GM23248 (cell line): Measurements from ENCODE around the gene KRTAP10-9. TPM values are rescaled to one million over a fixed set of nuclear protein-coding genes. Genes with fewer than 3 reads are reported as not detected.

Experiments
- DNase-seq: peaks from one replicate; pipeline ENCODE4 v3.0.0-alpha.2; 2015
- H2AFZ ChIP-seq: fragments of 200-600 bp; sonication (generic); 2 replicates; pipeline ENCODE4 v1.6.1; 2016; ENCODE audit warnings: antibody characterized with exemption
- H3F3A ChIP-seq: fragments of 200-600 bp; sonication (generic); 2 replicates; pipeline ENCODE4 v1.6.1; 2016; ENCODE audit warnings: mild to moderate bottlenecking, antibody characterized with exemption, mixed run types; ENCODE audit not compliant: insufficient read depth
- H3K27ac ChIP-seq: fragments of 200-600 bp; sonication (generic); 2 replicates; pipeline ENCODE4 v1.5.1; 2016; ENCODE audit warnings: mild to moderate bottlenecking
- H3K27me3 ChIP-seq: fragments of 200-600 bp; sonication (generic); replicated peaks from 2 replicates; pipeline ENCODE4 v1.6.1; 2016; ENCODE audit warnings: mild to moderate bottlenecking; ENCODE audit not compliant: insufficient read depth
- H3K36me3 ChIP-seq: fragments of 200-600 bp; sonication (generic); 2 replicates; pipeline ENCODE4 v1.6.1; 2016; ENCODE audit warnings: low read depth, mild to moderate bottlenecking
- H3K4me1 ChIP-seq: fragments of 200-600 bp; sonication (generic); 2 replicates; pipeline ENCODE4 v1.6.1; 2016; ENCODE audit warnings: mild to moderate bottlenecking; ENCODE audit not compliant: insufficient read depth
- H3K4me2 ChIP-seq: fragments of 200-600 bp; sonication (generic); one replicate; pipeline ENCODE4 v1.6.1; 2016; ENCODE audit warnings: mild to moderate bottlenecking; ENCODE audit not compliant: unreplicated experiment
- H3K4me3 ChIP-seq: fragments of 200-600 bp; sonication (generic); 2 replicates; pipeline ENCODE4 v1.5.1; 2016; ENCODE audit warnings: mild to moderate bottlenecking
- H3K79me2 ChIP-seq: fragments of 200-600 bp; sonication (generic); 2 replicates; pipeline ENCODE4 v1.6.1; 2016; ENCODE audit warnings: mild to moderate bottlenecking; ENCODE audit not compliant: insufficient read depth
- H3K9ac ChIP-seq: fragments of 200-600 bp; sonication (generic); 2 replicates; pipeline ENCODE4 v1.6.1; 2016; ENCODE audit warnings: mild to moderate bottlenecking
- H3K9me2 ChIP-seq: fragments of 200-600 bp; sonication (generic); 2 replicates; pipeline ENCODE4 v1.6.1; 2016; ENCODE audit warnings: mixed run types, mild to moderate bottlenecking, moderate library complexity; ENCODE audit not compliant: insufficient read depth
- H3K9me3 ChIP-seq: fragments of 200-600 bp; sonication (generic); one replicate; pipeline ENCODE4 v1.6.1; 2017; ENCODE audit warnings: low read depth
- H4K20me1 ChIP-seq: fragments of 200-600 bp; sonication (generic); 2 replicates; pipeline ENCODE4 v1.6.0; 2016; ENCODE audit not compliant: insufficient read depth
- EZH2 ChIP-seq: fragments of 200-600 bp; sonication (generic); IDR thresholded peaks from 2 replicates; pipeline ENCODE4 v1.6.1; 2018; ENCODE audit warnings: antibody characterized with exemption, mild to moderate bottlenecking; ENCODE audit not compliant: insufficient read depth, poor library complexity, severe bottlenecking
- EZH2phosphoT487 ChIP-seq: fragments of 200-600 bp; sonication (generic); IDR thresholded peaks from 2 replicates; pipeline ENCODE4 v1.6.1; 2018; ENCODE audit warnings: antibody characterized with exemption, moderate library complexity, mild to moderate bottlenecking, low read depth; ENCODE audit not compliant: insufficient read depth
- WGBS, 2 experiments: methylation state at CpG; one replicate each; pipeline ENCODE4 v1.1.6; 2015 to 2017; ENCODE audit warnings: low lambda C conversion rate in 2 of 2, low coverage in 1 of 2; ENCODE audit errors: missing lambda C conversion rate in 2 of 2; 5-methylcytosine and 5-hydroxymethylcytosine counted together
- in situ Hi-C: fragments of 300-500 bp; cut with MboI; formaldehyde crosslinking; loops from 2 replicates; pipeline ENCODE4 v1.15.0; 2020
- polyA plus RNA-seq: library from polyadenylated mRNA; unstranded; fragments of >200 nt; fragmentation: Nextera tagmentation; extraction: Ambion mirVana; gene quantifications from 2 replicates; pipeline ENCODE4 v1.2.1, GENCODE V29; 2016
- total RNA-seq: library from RNA; depleted of rRNA; stranded (reverse); fragments of >200 nt; shearing (Covaris generic); gene quantifications from 2 replicates; pipeline ENCODE4 v1.2.3, GENCODE V29; 2014

The KRTAP10-9 gene
- total and polyA plus RNA-seq, 2 experiments from 2014 or later = not detected

DNA sequence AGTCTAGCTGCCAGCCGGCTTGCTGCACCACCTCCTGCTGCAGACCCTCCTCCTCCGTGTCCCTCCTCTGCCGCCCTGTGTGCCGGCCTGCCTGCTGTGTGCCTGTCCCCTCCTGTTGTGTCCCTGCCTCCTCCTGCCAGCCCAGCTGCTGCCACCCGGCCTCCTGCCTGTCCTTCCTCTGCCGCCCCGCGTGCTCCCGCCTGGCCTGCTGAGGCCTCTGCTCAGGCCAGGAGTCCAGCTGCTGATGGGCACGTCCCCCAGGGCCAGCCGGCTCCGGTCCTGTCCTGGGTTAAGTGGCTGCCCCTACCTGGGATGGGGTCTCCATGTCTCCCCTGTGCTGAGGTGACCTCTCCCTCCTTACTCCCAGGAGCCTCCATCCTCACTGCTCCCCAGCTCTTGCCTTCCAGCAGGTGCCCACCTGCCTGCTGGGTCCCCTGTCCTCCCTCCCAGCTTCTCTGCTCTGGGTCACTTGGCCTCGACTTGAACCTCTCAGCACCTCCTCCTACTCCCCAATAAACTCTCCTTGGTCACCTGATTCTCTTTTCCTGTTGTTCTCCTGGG is 14.1 kb upstream of the KRTAP10-9 start:
- H3K4me1 ChIP-seq = no peaks in the 10 kb centered on the region
- H3K9me2 ChIP-seq = no peaks in the 10 kb centered on the region
- H4K20me1 ChIP-seq = no peaks in the 10 kb centered on the region
- no peak overlapping the region for H3K4me3 ChIP-seq
- WGBS, 2 experiments = 42 to 55% methylated on average over 12 to 13 of the region's 13 CpGs
- no peak overlapping the region for H3K27ac ChIP-seq
- no peak for DNase-seq
- H3F3A ChIP-seq = no peaks in the 10 kb centered on the region
- H3K9ac ChIP-seq = no peak overlapping the region
- no peak overlapping the region for H2AFZ ChIP-seq
- H3K36me3 ChIP-seq = no peaks in the 10 kb centered on the region
- no peak overlapping the region for H3K4me2 ChIP-seq
- TF ChIP-seq EZH2 = no peak
- TF ChIP-seq EZH2phosphoT487 = no peak
- in situ Hi-C loops = no loop called here
- no peaks in the 10 kb centered on the region; the same call in 1 of the 2 replicates for H3K27me3 ChIP-seq
- no peaks in the 10 kb centered on the region for H3K79me2 ChIP-seq
- H3K9me3 ChIP-seq = no peaks in the 10 kb centered on the region

DNA sequence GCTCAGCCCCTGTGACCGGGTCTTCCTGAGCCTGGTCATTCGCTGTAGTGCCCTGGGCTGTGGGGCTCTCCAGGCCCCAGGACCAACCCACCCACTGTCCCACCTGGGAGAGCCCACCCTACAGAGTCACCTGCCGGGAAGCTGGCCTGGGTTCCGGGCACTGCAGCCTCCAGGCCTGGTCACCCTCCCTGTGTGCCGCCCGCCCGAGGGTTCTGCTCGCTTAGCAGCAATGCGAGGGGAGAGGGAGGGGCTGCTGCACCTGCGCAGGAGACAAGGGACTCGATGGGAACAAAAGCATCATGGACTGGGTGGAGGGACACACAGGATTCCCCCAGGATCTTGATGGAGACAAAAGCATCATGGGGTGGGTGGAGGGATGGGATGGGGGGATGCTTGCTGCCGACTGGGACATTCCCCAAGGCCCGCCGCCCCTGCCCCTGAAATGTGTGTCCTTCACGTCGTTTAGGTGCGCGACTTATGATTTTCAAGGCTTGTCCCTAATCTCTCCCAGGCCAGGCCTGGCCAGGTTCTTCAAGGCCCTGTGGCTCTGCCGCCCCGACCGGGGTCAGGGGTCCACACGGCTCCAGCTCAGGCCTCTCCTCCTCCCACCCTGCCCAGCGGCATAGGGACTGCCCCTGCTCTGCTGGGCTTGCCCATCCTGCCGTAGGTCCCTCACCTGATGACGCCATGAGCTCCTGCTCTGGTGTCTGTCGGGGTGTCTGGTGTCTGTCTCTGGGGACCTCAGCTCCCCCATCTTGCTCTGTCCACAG is 13.3 kb upstream of the KRTAP10-9 start:
- DNase-seq = no peak
- H3K9ac ChIP-seq = no peak overlapping the region
- H3F3A ChIP-seq = no peaks in the 10 kb centered on the region
- H3K36me3 ChIP-seq = no peaks in the 10 kb centered on the region
- H3K4me1 ChIP-seq = no peaks in the 10 kb centered on the region
- in situ Hi-C loops = no loop called here
- H4K20me1 ChIP-seq = no peaks in the 10 kb centered on the region
- H3K27ac ChIP-seq = no peak overlapping the region
- H3K79me2 ChIP-seq = no peaks in the 10 kb centered on the region
- H3K9me2 ChIP-seq = no peaks in the 10 kb centered on the region
- H3K4me2 ChIP-seq = no peak overlapping the region
- H2AFZ ChIP-seq = no peak overlapping the region
- H3K9me3 ChIP-seq = no peaks in the 10 kb centered on the region
- no peak for TF ChIP-seq EZH2phosphoT487
- no peak for TF ChIP-seq EZH2
- no peaks in the 10 kb centered on the region; the same call in 1 of the 2 replicates for H3K27me3 ChIP-seq
- WGBS, 2 experiments = 57 to 59% methylated on average over 23 to 26 of the region's 26 CpGs
- no peak overlapping the region for H3K4me3 ChIP-seq

- Histone ChIP-seq H3K4me2 (no peak overlapping the region), H3K9me3 (no peaks in the 10 kb centered on the region), H3K27me3 (no peaks in the 10 kb centered on the region; the same call in 1 of the 2 replicates), H3K4me1 (no peaks in the 10 kb centered on the region), H4K20me1 (no peaks in the 10 kb centered on the region), H3F3A (no peaks in the 10 kb centered on the region), H3K36me3 (no peaks in the 10 kb centered on the region), H3K9me2 (no peaks in the 10 kb centered on the region), H3K9ac (no peak overlapping the region), H2AFZ (no peak overlapping the region), H3K27ac (no peak overlapping the region), H3K79me2 (no peaks in the 10 kb centered on the region), H3K4me3 (no peak overlapping the region)
- in situ Hi-C loops = no loop called here
- no peak for TF ChIP-seq EZH2phosphoT487
- no peak for TF ChIP-seq EZH2
- no peak for DNase-seq
- WGBS, 2 experiments = 28 to 43% methylated on average over 19 to 20 of the region's 20 CpGs
Observed at GRCh38 chr21:44614161-44614631, 12.7 kb upstream of the KRTAP10-9 start.

- TF ChIP-seq EZH2 (no peak), EZH2phosphoT487 (no peak)
- WGBS, 2 experiments = 75 to 80% methylated on average over 26 to 28 of the region's 28 CpGs
- H3K27ac ChIP-seq = no peak overlapping the region
- DNase-seq = no peak
- H3K4me1 ChIP-seq = no peaks in the 10 kb centered on the region
- no peak overlapping the region for H3K4me3 ChIP-seq
- no peaks in the 10 kb centered on the region for H3K79me2 ChIP-seq
- H3F3A ChIP-seq = no peaks in the 10 kb centered on the region
- H3K4me2 ChIP-seq = no peak overlapping the region
- no peaks in the 10 kb centered on the region; the same call in 1 of the 2 replicates for H3K27me3 ChIP-seq
- H2AFZ ChIP-seq = no peak overlapping the region
- H3K9me3 ChIP-seq = no peaks in the 10 kb centered on the region
- in situ Hi-C loops = no loop called here
- H4K20me1 ChIP-seq = no peaks in the 10 kb centered on the region
- H3K9me2 ChIP-seq = no peaks in the 10 kb centered on the region
- no peak overlapping the region for H3K9ac ChIP-seq
- no peaks in the 10 kb centered on the region for H3K36me3 ChIP-seq
Observed at GRCh38 chr21:44614961-44615391, 11.9 kb upstream of the KRTAP10-9 start.
